A673 (cell line): ENCODE data around the gene ALPP. TPM values are rescaled to one million over a fixed set of nuclear protein-coding genes. Genes with fewer than 3 reads are reported as not detected.

Experiments
- BruUV-seq: library from RNA; stranded (reverse); fragments of 400-500 nt; replicated peaks from 2 replicates; lab custom pipeline; 2021; lab: Mats Ljungman, UMichigan
- CTCF ChIA-PET: fragments of 300-600 bp; sonication (Branson Sonifier 250); formaldehyde crosslinking; loops from one replicate; lab custom pipeline; 2022; ENCODE audit warnings: antibody characterized with exemption; lab: Charles Lee
- POLR2A ChIA-PET: fragments of 300-600 bp; sonication (Branson Sonifier 250); formaldehyde crosslinking; loops from one replicate; lab custom pipeline; 2022; ENCODE audit warnings: antibody characterized with exemption; ENCODE audit not compliant: low non-redundant PET; lab: Charles Lee
- DNase-seq: peaks from one replicate; pipeline ENCODE4 v3.0.0-alpha.2; 2015; ENCODE audit warnings: low spot score
- H3K27ac ChIP-seq: fragments of 200-600 bp; sonication (generic); 2 replicates; pipeline ENCODE4 v1.5.1; 2016; ENCODE audit warnings: mixed run types, low read depth, mild to moderate bottlenecking, mixed read lengths, antibody characterized with exemption, low read length; ENCODE audit not compliant: poor library complexity, severe bottlenecking
- H3K27me3 ChIP-seq: fragments of 200-600 bp; sonication (generic); replicated peaks from 2 replicates; pipeline ENCODE4 v1.6.1; 2017; ENCODE audit warnings: mixed run types, low read depth, mild to moderate bottlenecking, mixed read lengths, antibody characterized with exemption, low read length; ENCODE audit not compliant: insufficient read depth, poor library complexity
- H3K36me3 ChIP-seq: fragments of 200-600 bp; sonication (generic); 2 replicates; pipeline ENCODE4 v1.6.1; 2016; ENCODE audit warnings: mixed run types, mild to moderate bottlenecking, mixed read lengths, antibody characterized with exemption, low read length; ENCODE audit not compliant: insufficient read depth, poor library complexity, severe bottlenecking
- H3K4me1 ChIP-seq: fragments of 200-600 bp; sonication (generic); 2 replicates; pipeline ENCODE4 v1.6.1; 2017; ENCODE audit warnings: mixed run types, mild to moderate bottlenecking, mixed read lengths, antibody characterized with exemption, low read length; ENCODE audit not compliant: insufficient read depth, poor library complexity, severe bottlenecking
- H3K4me3 ChIP-seq: fragments of 200-600 bp; sonication (generic); 2 replicates; pipeline ENCODE4 v1.5.1; 2016; ENCODE audit warnings: low read depth, mixed run types, mild to moderate bottlenecking, mixed read lengths, low read length; ENCODE audit not compliant: poor library complexity, severe bottlenecking
- H3K9me3 ChIP-seq: fragments of 200-600 bp; sonication (generic); 2 replicates; pipeline ENCODE4 v1.6.1; 2016; ENCODE audit warnings: mixed run types, low read depth, mild to moderate bottlenecking, mixed read lengths, antibody characterized with exemption, low read length; ENCODE audit not compliant: poor library complexity, severe bottlenecking
- CTCF ChIP-seq: fragments of 300-800, 200-600 bp; sonication (generic); conservative IDR thresholded peaks from 2 replicates; pipeline ENCODE4 v1.5.1; 2017; ENCODE audit warnings: low read depth, mild to moderate bottlenecking, antibody characterized with exemption, low read length, moderate library complexity, mixed read lengths
- EZH2 ChIP-seq: fragments of 200-600 bp; sonication (generic); IDR thresholded peaks from 2 replicates; pipeline ENCODE4 v1.6.1; 2017; ENCODE audit warnings: borderline replicate concordance, low read depth, mild to moderate bottlenecking, mixed read lengths, antibody characterized with exemption, low read length; ENCODE audit not compliant: poor library complexity, severe bottlenecking
- intact Hi-C: fragments of 100-400 bp; cut with micrococcal nuclease; formaldehyde crosslinking; loops from one replicate; pipeline ENCODE4 v1.10.0; 2022; ENCODE audit not compliant: unreplicated experiment
- total RNA-seq: library from RNA; stranded (reverse); gene quantifications from 2 replicates; pipeline ENCODE4 v1.2.3, GENCODE V29; 2021

The ALPP gene
- total RNA-seq, 1 experiment from 2014 or later, result not detected

GRCh38 chr2:232341739-232342126 is 36.8 kb upstream of the ALPP start:
- intact Hi-C loops, result no loop called here
- ChIA-PET CTCF (no interaction called here), POLR2A (no interaction called here)
- no TSS peak for BruUV-seq
- no peaks in the 10 kb centered on the region for H3K4me1 ChIP-seq
- H3K9me3 ChIP-seq, result no peaks in the 10 kb centered on the region
- H3K36me3 ChIP-seq, result no peaks in the 10 kb centered on the region
- H3K27me3 ChIP-seq, result no peaks in the 10 kb centered on the region
- no peak for DNase-seq
- H3K27ac ChIP-seq, result no peak overlapping the region
- H3K4me3 ChIP-seq, result no peak overlapping the region
- TF ChIP-seq EZH2, result no peak
- TF ChIP-seq CTCF, result no peak

- H3K4me3 ChIP-seq, result no peak overlapping the region
- no peaks in the 10 kb centered on the region for H3K27me3 ChIP-seq
- ChIA-PET CTCF (interaction anchor here (1.0 kb wide), 1 partner anchor 8 kb away, joined by 3 read pairs; no protein-coding TSS in a partner anchor), POLR2A (no interaction called here)
- TF ChIP-seq CTCF, result no peak
- no peak for TF ChIP-seq EZH2
- H3K4me1 ChIP-seq, result no peaks in the 10 kb centered on the region
- DNase-seq, result no peak
- BruUV-seq, result no TSS peak
- no peaks in the 10 kb centered on the region for H3K36me3 ChIP-seq
- no peaks in the 10 kb centered on the region for H3K9me3 ChIP-seq
- H3K27ac ChIP-seq, result no peak overlapping the region
- intact Hi-C loops, result no loop called here
Measured at GRCh38 chr2:232342635-232343565, 35.7 kb upstream of the ALPP start.

DNA sequence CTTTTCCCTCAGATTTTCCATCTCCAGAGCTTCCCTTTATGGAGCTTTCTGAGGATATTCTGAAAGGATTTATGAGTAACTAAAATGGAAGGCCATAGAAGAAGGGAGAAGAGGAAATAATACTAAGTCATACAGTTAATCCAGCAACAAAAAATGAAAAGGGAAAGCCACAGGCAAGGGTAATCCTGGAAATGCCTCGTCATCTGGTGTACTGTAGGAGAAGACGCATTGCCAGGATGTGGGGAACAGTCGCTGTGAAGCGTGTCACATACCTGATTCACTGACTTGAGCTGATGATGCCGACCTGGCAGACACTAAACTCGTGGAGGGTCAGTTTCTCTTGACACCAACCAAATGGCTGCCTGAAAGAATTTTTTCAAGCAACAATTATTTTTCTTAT is 34.7 kb upstream of the ALPP start:
- Histone ChIP-seq H3K27me3 (no peaks in the 10 kb centered on the region), H3K27ac (no peak overlapping the region), H3K4me3 (no peak overlapping the region), H3K36me3 (no peaks in the 10 kb centered on the region), H3K9me3 (no peaks in the 10 kb centered on the region), H3K4me1 (no peaks in the 10 kb centered on the region)
- TF ChIP-seq EZH2, result no peak
- no peak for TF ChIP-seq CTCF
- POLR2A ChIA-PET, result no interaction called here
- intact Hi-C loops, result no loop called here
- CTCF ChIA-PET, result interaction anchor here (1.0 kb wide), 1 partner anchor 8 kb away, joined by 3 read pairs; no protein-coding TSS in a partner anchor
- DNase-seq, result no peak
- BruUV-seq, result no TSS peak
